HCT116 (cell line): ENCODE data around the gene AMPD3. TPM values are rescaled to one million over a fixed set of nuclear protein-coding genes. Genes with fewer than 3 reads are reported as not detected.

ENCODE experiments used
- ATAC-seq: fragments of 200-7000 bp; cut with Tn5 transposase; 2 replicates; pipeline ENCODE4 v1.9.1; 2020; ENCODE audit warnings: mild to moderate bottlenecking, moderate library complexity
- BruUV-seq: library from RNA; stranded (reverse); fragments of 400-500 nt; replicated peaks from 2 replicates; lab custom pipeline; 2021; lab: Mats Ljungman, UMichigan
- CTCF ChIA-PET: fragments of 300-600 bp; sonication (Branson Sonifier 250); formaldehyde crosslinking; loops from one replicate; lab custom pipeline; 2021; ENCODE audit warnings: antibody characterized with exemption; lab: Charles Lee
- POLR2A ChIA-PET: fragments of 300-600, 350-600 bp; sonication (Branson Sonifier 250); formaldehyde crosslinking; loops from one replicate; lab custom pipeline; 2021; ENCODE audit warnings: antibody characterized with exemption; lab: Charles Lee
- RAD21 ChIA-PET, 2 experiments: fragments of 300-600 bp; sonication (Branson Sonifier 250); formaldehyde crosslinking; loops; one replicate each; lab custom pipeline; 2023; ENCODE audit warnings: low total read pairs in 2 of 2; ENCODE audit not compliant: uncharacterized antibody in 2 of 2, unreplicated experiment in 2 of 2, low non-redundant PET in 1 of 2; lab: Charles Lee
- DNase-seq: peaks from one replicate; pipeline ENCODE4 v3.0.0-alpha.2; 2010; ENCODE audit warnings: low read depth, low spot score
- H2AFZ ChIP-seq: fragments of 200-600 bp; shearing (Covaris generic), sonication (generic); 2 replicates; pipeline ENCODE4 v1.6.1; 2017; ENCODE audit warnings: low read depth, mixed run types, mixed read lengths, antibody characterized with exemption, low read length; ENCODE audit not compliant: poor library complexity, severe bottlenecking
- H3K27ac ChIP-seq: 2 replicates; pipeline ENCODE4 v1.5.1; 2012; ENCODE audit warnings: low read depth, low read length
- H3K27me3 ChIP-seq: fragments of 200-600 bp; sonication (generic); 2 replicates; pipeline ENCODE4 v1.6.1; 2016; ENCODE audit warnings: mixed run types, low read length, mixed read lengths; ENCODE audit not compliant: insufficient read depth
- H3K36me3 ChIP-seq, 2 experiments: fragments of 200-500 bp in 1 of 2; fragments of 200-600 bp in 1 of 2; sonication (Bioruptor generic) in 1 of 2; sonication (generic) in 1 of 2; 2 replicates each; pipeline versions ENCODE4 v1.5.1 to v1.6.1; 2014 to 2016; ENCODE audit warnings: low read length in 2 of 2, inconsistent platforms in 1 of 2, mixed read lengths in 1 of 2, mixed run types in 1 of 2; ENCODE audit not compliant: insufficient read depth in 2 of 2, control insufficient read depth in 1 of 2
- H3K4me1 ChIP-seq, 2 experiments: fragments of 200-600 bp in 1 of 2; sonication (generic) in 1 of 2; 2 replicates each; pipeline versions ENCODE4 v1.5.1 to v1.6.1; 2012 to 2017; ENCODE audit warnings: low read length in 2 of 2, inconsistent platforms in 1 of 2, mild to moderate bottlenecking in 1 of 2, mixed read lengths in 1 of 2, mixed run types in 1 of 2, moderate library complexity in 1 of 2; ENCODE audit not compliant: insufficient read depth in 2 of 2, control insufficient read depth in 1 of 2
- H3K4me2 ChIP-seq: fragments of 200-600 bp; sonication (generic); 2 replicates; pipeline ENCODE4 v1.6.1; 2017; ENCODE audit warnings: mixed run types, low read length, mixed read lengths
- H3K4me3 ChIP-seq, 2 experiments: fragments of 200-600 bp in 1 of 2; sonication (generic) in 1 of 2; replicated peaks in 1 of 2; 2 replicates each; pipeline ENCODE4 v1.5.1; 2011 to 2016; ENCODE audit warnings: low read length in 2 of 2, control low read depth in 1 of 2, low read depth in 1 of 2, mild to moderate bottlenecking in 1 of 2, mixed read lengths in 1 of 2, mixed run types in 1 of 2
- H3K79me2 ChIP-seq: fragments of 200-600 bp; sonication (generic); 2 replicates; pipeline ENCODE4 v1.6.1; 2017; ENCODE audit warnings: mild to moderate bottlenecking, mixed run types, low read length, moderate library complexity, mixed read lengths; ENCODE audit not compliant: insufficient read depth
- H3K9ac ChIP-seq: fragments of 200-600 bp; sonication (generic); 2 replicates; pipeline ENCODE4 v1.6.1; 2016; ENCODE audit warnings: low read length, mixed read lengths
- H3K9me2 ChIP-seq: fragments of 200-600 bp; sonication (generic), shearing (Covaris generic); 2 replicates; pipeline ENCODE4 v1.6.1; 2017; ENCODE audit warnings: mixed run types, mild to moderate bottlenecking, moderate library complexity; ENCODE audit not compliant: insufficient read depth
- H3K9me3 ChIP-seq, 2 experiments: fragments of 200-500 bp in 1 of 2; fragments of 200-600 bp in 1 of 2; sonication (Bioruptor generic) in 1 of 2; sonication (generic) in 1 of 2; 2 replicates each; pipeline ENCODE4 v1.6.1; 2014 to 2017; ENCODE audit warnings: low read length in 2 of 2, mixed read lengths in 2 of 2, inconsistent platforms in 1 of 2, low read depth in 1 of 2, mild to moderate bottlenecking in 1 of 2, mixed run types in 1 of 2, moderate library complexity in 1 of 2; ENCODE audit not compliant: control insufficient read depth in 1 of 2, insufficient read depth in 1 of 2
- H4K20me1 ChIP-seq: fragments of 200-600 bp; sonication (generic), shearing (Covaris generic); 2 replicates; pipeline ENCODE4 v1.6.1; 2017; ENCODE audit warnings: mixed run types, mild to moderate bottlenecking, moderate library complexity; ENCODE audit not compliant: insufficient read depth
- ELF1 ChIP-seq: IDR thresholded peaks from 2 replicates; pipeline ENCODE4 v1.6.1; 2012; ENCODE audit warnings: low read depth, borderline replicate concordance
- EZH2phosphoT487 ChIP-seq: fragments of 200-600 bp; IDR thresholded peaks from 2 replicates; pipeline ENCODE4 v1.6.1; 2018; ENCODE audit warnings: antibody characterized with exemption, borderline replicate concordance
- MAX ChIP-seq: IDR thresholded peaks from 2 replicates; pipeline ENCODE4 v1.6.1; 2012
- POLR2A ChIP-seq: IDR thresholded peaks from 2 replicates; pipeline ENCODE4 v1.7.0; 2011; ENCODE audit warnings: borderline replicate concordance; ENCODE audit not compliant: insufficient read depth, insufficient read length; ENCODE audit errors: extremely low read depth
- POLR2AphosphoS5 ChIP-seq: IDR thresholded peaks from 2 replicates; pipeline ENCODE4 v1.6.1; 2011; ENCODE audit warnings: mild to moderate bottlenecking, low read depth, low read length, moderate library complexity
- RAD21 ChIP-seq: IDR thresholded peaks from 2 replicates; pipeline ENCODE4 v1.6.1; 2012; ENCODE audit warnings: low read depth, mild to moderate bottlenecking
- SP1 ChIP-seq: IDR thresholded peaks from 2 replicates; pipeline ENCODE4 v1.6.1; 2012; ENCODE audit warnings: low read depth
- SRF ChIP-seq: IDR thresholded peaks from 2 replicates; pipeline ENCODE4 v1.6.1; 2012; ENCODE audit warnings: low read depth
- TCF7L2 ChIP-seq: IDR thresholded peaks from 2 replicates; pipeline ENCODE4 v1.7.0; 2011; ENCODE audit warnings: borderline replicate concordance, inconsistent platforms; ENCODE audit not compliant: insufficient read depth, insufficient read length; ENCODE audit errors: extremely low read depth
- YY1 ChIP-seq: IDR thresholded peaks from 2 replicates; pipeline ENCODE4 v1.6.1; 2011; ENCODE audit warnings: low read length, low read depth, moderate library complexity, mild to moderate bottlenecking; ENCODE audit not compliant: insufficient replicate concordance; ENCODE audit errors: extremely low read depth
- ZNF274 ChIP-seq: fragments of 200-500 bp; sonication (Bioruptor generic); IDR thresholded peaks from 2 replicates; pipeline ENCODE4 v1.6.1; 2014; ENCODE audit warnings: mild to moderate bottlenecking, low read depth, low read length, inconsistent platforms
- intact Hi-C: fragments of 100-400 bp; cut with micrococcal nuclease; formaldehyde crosslinking; loops from 2 replicates; pipeline ENCODE4 v1.10.0; 2022
- total RNA-seq: library from RNA; stranded (reverse); gene quantifications from one replicate; pipeline ENCODE4 v1.2.1, GENCODE V29; 2021; ENCODE audit not compliant: unreplicated experiment
- TF ChIP-seq, protein P1 (sequence below): IDR thresholded peaks from 2 replicates; pipeline ENCODE4 v1.6.1; 2012; ENCODE audit warnings: low read depth
- TF ChIP-seq, protein P2 (sequence below): IDR thresholded peaks from 2 replicates; pipeline ENCODE4 v1.6.1; 2012

AMPD3 gene
- total RNA-seq, 1 experiment from 2014 or later, result 25.9 TPM

DNA sequence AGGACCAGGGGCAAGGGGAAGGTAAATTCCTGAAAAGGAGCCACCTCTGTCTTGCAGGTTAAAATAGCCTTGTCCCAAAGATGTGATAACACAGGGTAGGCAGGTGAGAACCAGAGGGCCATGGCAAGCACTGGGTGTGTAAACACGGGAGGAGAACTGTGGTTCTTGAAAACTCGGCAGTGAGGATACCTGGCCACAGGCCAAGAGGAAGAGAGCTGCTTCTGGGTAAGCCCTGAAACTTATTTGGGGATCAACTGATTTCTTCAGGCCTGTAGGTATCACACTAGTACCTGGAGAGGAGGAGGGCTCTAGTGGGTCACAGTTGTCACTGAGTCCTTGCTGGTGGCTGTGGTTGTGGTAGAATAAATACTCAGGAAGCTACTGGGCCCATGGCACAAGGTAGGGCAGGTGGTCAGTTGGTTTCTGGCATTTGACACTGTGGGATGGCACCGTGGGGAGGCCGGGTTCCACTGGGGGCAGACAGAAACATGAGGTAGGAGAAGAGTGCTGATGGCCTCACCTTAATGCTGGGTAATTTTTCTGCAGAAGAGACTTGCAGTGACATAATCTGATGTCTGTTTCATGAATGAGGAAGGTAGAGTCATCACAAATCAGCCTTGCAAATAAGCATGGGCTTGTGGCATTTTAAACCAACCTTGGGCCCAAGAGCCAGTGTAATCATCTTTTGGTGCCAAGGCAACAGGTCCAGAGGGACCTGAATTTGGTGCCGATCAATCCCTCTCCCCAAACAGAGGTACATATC lies 22.0 kb downstream of the AMPD3 start:
- no peak overlapping the region for H3K4me3 ChIP-seq
- peaks cover 0 to 21% of the 10 kb centered on the region in 2 experiments; a peak in 2 of 4 replicates for H3K36me3 ChIP-seq
- no peaks in the 10 kb centered on the region for H3K9me2 ChIP-seq
- TF ChIP-seq SRF, result no peak
- TF ChIP-seq YY1, result no peak
- no peak for TF ChIP-seq POLR2AphosphoS5
- no peak for TF ChIP-seq ELF1
- TF ChIP-seq EZH2phosphoT487, result no peak
- no peak for TF ChIP-seq MAX
- no peak overlapping the region for H3K4me2 ChIP-seq
- RAD21 ChIA-PET, result no interaction called here
- ATAC-seq (no peak), DNase-seq (no peak)
- no peak overlapping the region for H3K9ac ChIP-seq
- no peaks in the 10 kb centered on the region for H3K9me3 ChIP-seq
- no TSS peak for BruUV-seq
- intact Hi-C loops, result no loop called here
- CTCF ChIA-PET, result no interaction called here
- H3K27me3 ChIP-seq, result no peaks in the 10 kb centered on the region
- H3K79me2 ChIP-seq, result peaks cover 5% of the 10 kb centered on the region
- POLR2A ChIA-PET, result interaction anchor here (1.2 kb wide), 1 partner anchor 11 kb away, joined by 3 read pairs; no protein-coding TSS in a partner anchor
- no peaks in the 10 kb centered on the region for H4K20me1 ChIP-seq
- no peaks in the 10 kb centered on the region for H3K4me1 ChIP-seq
- H2AFZ ChIP-seq, result no peak overlapping the region
- H3K27ac ChIP-seq, result no peak overlapping the region

- Histone ChIP-seq H3K36me3 (peaks cover 0 to 21% of the 10 kb centered on the region in 2 experiments; a peak in 2 of 4 replicates), H3K4me3 (no peak overlapping the region), H2AFZ (no peak overlapping the region), H3K9me2 (no peaks in the 10 kb centered on the region), H4K20me1 (no peaks in the 10 kb centered on the region), H3K27ac (no peak overlapping the region), H3K27me3 (no peaks in the 10 kb centered on the region), H3K9me3 (no peaks in the 10 kb centered on the region), H3K9ac (no peak overlapping the region), H3K4me2 (no peak overlapping the region), H3K4me1 (no peaks in the 10 kb centered on the region), H3K79me2 (peaks cover 5% of the 10 kb centered on the region)
- no peak for TF ChIP-seq SP1
- TF ChIP-seq ZNF274, result no peak
- TF ChIP-seq, protein P1, sequence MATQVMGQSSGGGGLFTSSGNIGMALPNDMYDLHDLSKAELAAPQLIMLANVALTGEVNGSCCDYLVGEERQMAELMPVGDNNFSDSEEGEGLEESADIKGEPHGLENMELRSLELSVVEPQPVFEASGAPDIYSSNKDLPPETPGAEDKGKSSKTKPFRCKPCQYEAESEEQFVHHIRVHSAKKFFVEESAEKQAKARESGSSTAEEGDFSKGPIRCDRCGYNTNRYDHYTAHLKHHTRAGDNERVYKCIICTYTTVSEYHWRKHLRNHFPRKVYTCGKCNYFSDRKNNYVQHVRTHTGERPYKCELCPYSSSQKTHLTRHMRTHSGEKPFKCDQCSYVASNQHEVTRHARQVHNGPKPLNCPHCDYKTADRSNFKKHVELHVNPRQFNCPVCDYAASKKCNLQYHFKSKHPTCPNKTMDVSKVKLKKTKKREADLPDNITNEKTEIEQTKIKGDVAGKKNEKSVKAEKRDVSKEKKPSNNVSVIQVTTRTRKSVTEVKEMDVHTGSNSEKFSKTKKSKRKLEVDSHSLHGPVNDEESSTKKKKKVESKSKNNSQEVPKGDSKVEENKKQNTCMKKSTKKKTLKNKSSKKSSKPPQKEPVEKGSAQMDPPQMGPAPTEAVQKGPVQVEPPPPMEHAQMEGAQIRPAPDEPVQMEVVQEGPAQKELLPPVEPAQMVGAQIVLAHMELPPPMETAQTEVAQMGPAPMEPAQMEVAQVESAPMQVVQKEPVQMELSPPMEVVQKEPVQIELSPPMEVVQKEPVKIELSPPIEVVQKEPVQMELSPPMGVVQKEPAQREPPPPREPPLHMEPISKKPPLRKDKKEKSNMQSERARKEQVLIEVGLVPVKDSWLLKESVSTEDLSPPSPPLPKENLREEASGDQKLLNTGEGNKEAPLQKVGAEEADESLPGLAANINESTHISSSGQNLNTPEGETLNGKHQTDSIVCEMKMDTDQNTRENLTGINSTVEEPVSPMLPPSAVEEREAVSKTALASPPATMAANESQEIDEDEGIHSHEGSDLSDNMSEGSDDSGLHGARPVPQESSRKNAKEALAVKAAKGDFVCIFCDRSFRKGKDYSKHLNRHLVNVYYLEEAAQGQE, result no peak
- TF ChIP-seq RAD21, result no peak
- TF ChIP-seq, protein P2, sequence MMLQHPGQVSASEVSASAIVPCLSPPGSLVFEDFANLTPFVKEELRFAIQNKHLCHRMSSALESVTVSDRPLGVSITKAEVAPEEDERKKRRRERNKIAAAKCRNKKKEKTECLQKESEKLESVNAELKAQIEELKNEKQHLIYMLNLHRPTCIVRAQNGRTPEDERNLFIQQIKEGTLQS, result no peak
- no peak for TF ChIP-seq MAX
- no peak for TF ChIP-seq TCF7L2
- no peak for TF ChIP-seq SRF
- no peak for TF ChIP-seq POLR2A
- ChIA-PET POLR2A (no interaction called here), RAD21 (no interaction called here), CTCF (no interaction called here)
- DNase-seq (no peak), ATAC-seq (no peak)
- intact Hi-C loops, result no loop called here
- no TSS peak for BruUV-seq
Observed at GRCh38 chr11:10477690-10478046, 22.6 kb downstream of the AMPD3 start.
